ENCODE measurements around the gene LDLRAD4.

LDLRAD4 gene

GRCh38 chr18:13289481-13290205, 71.1 kb downstream of the LDLRAD4 start:
- DNase-seq: no peak

- no peak for DNase-seq
Observed at GRCh38 chr18:13290856-13291271, 72.3 kb downstream of the LDLRAD4 start.

- no peak for DNase-seq
Observed at GRCh38 chr18:13291299-13291698, 72.7 kb downstream of the LDLRAD4 start.

- DNase-seq: no peak
Observed at GRCh38 chr18:13291745-13292447, 73.3 kb downstream of the LDLRAD4 start.

- no peak for DNase-seq
Observed at GRCh38 chr18:13292736-13293135, 74.2 kb downstream of the LDLRAD4 start.

- no peak for DNase-seq
Observed at GRCh38 chr18:13294309-13294708, 75.7 kb downstream of the LDLRAD4 start.

GRCh38 chr18:13295894-13296293, 77.3 kb downstream of the LDLRAD4 start:
- DNase-seq: no peak

GRCh38 chr18:13296867-13297574, 78.5 kb downstream of the LDLRAD4 start:
- no peak for DNase-seq

- DNase-seq: no peak
Observed at GRCh38 chr18:13298262-13298661, 79.7 kb downstream of the LDLRAD4 start.

GRCh38 chr18:13300029-13300428, 81.5 kb downstream of the LDLRAD4 start:
- DNase-seq: no peak

GRCh38 chr18:13300796-13301195, 82.2 kb downstream of the LDLRAD4 start:
- DNase-seq: no peak

GRCh38 chr18:13302040-13302439, 83.5 kb downstream of the LDLRAD4 start:
- DNase-seq: no peak

GRCh38 chr18:13302457-13303225, 84.1 kb downstream of the LDLRAD4 start:
- peak; percentile 29 for DNase-seq

- DNase-seq: no peak
Observed at GRCh38 chr18:13303756-13304364, 85.3 kb downstream of the LDLRAD4 start.

- no peak for DNase-seq
Observed at GRCh38 chr18:13305301-13305700, 86.7 kb downstream of the LDLRAD4 start.

GRCh38 chr18:13306583-13306982, 88.0 kb downstream of the LDLRAD4 start:
- no peak for DNase-seq

- DNase-seq: no peak
Observed at GRCh38 chr18:13308369-13308768, 89.8 kb downstream of the LDLRAD4 start.

- no peak for DNase-seq
Observed at GRCh38 chr18:13309031-13309747, 90.6 kb downstream of the LDLRAD4 start.

- no peak for DNase-seq
Observed at GRCh38 chr18:13309748-13310670, 91.4 kb downstream of the LDLRAD4 start.

- no peak for DNase-seq
Observed at GRCh38 chr18:13311193-13311592, 92.6 kb downstream of the LDLRAD4 start.

GRCh38 chr18:13312515-13312914, 94.0 kb downstream of the LDLRAD4 start:
- DNase-seq: no peak

Data from GDM1 (cell line).